HEK293T (cell line): Measurements from ENCODE around the gene ANXA6.

Experiments used
- CTCF ChIA-PET: fragments of 350-600 bp; formaldehyde crosslinking; extraction: SDS; loops from one replicate; lab custom pipeline; 2021; ENCODE audit warnings: antibody characterized with exemption, inconsistent platforms; lab: Yijun Ruan, JAX
- POLR2A ChIA-PET: fragments of 350-600 bp; formaldehyde crosslinking; extraction: SDS; loops from one replicate; lab custom pipeline; 2020; ENCODE audit warnings: antibody characterized with exemption, inconsistent platforms; lab: Yijun Ruan, JAX
- DNase-seq: peaks from one replicate; pipeline ENCODE4 v3.0.0; 2012; ENCODE audit warnings: mixed read lengths; ENCODE audit errors: extremely low spot score
- ARNT ChIP-seq: fragments of 450-650 bp; IDR thresholded peaks from 2 replicates; pipeline ENCODE4 v1.6.1; 2017; ENCODE audit warnings: mild to moderate bottlenecking
- BHLHE40 ChIP-seq: fragments of 450-650 bp; IDR thresholded peaks from 2 replicates; pipeline ENCODE4 v1.6.1; 2016; ENCODE audit warnings: mild to moderate bottlenecking, moderate library complexity, borderline replicate concordance
- CTBP1 ChIP-seq: fragments of 450-650 bp; IDR thresholded peaks from 2 replicates; pipeline ENCODE4 v1.6.1; 2016; ENCODE audit warnings: borderline replicate concordance
- ELF4 ChIP-seq: fragments of 450-650 bp; IDR thresholded peaks from 2 replicates; pipeline ENCODE4 v1.6.1; 2017; ENCODE audit warnings: antibody characterized with exemption
- FOXA1 ChIP-seq: fragments of 450-650 bp; IDR thresholded peaks from 2 replicates; pipeline ENCODE4 v1.6.1; 2016; ENCODE audit warnings: mild to moderate bottlenecking
- FOXK2 ChIP-seq: fragments of 450-650 bp; IDR thresholded peaks from 2 replicates; pipeline ENCODE4 v1.6.1; 2016; ENCODE audit warnings: mild to moderate bottlenecking
- FOXM1 ChIP-seq: fragments of 450-650 bp; IDR thresholded peaks from 2 replicates; pipeline ENCODE4 v1.6.1; 2017; ENCODE audit warnings: mild to moderate bottlenecking, borderline replicate concordance
- HDGF ChIP-seq: fragments of 450-650 bp; IDR thresholded peaks from 2 replicates; pipeline ENCODE4 v1.6.1; 2017; ENCODE audit warnings: antibody characterized with exemption, borderline replicate concordance
- L3MBTL2 ChIP-seq: fragments of 450-650 bp; conservative IDR thresholded peaks from 2 replicates; pipeline ENCODE4 v1.6.1; 2016; ENCODE audit warnings: mild to moderate bottlenecking
- LEF1 ChIP-seq: fragments of 450-650 bp; IDR thresholded peaks from 2 replicates; pipeline ENCODE4 v1.6.1; 2017; ENCODE audit warnings: mild to moderate bottlenecking, borderline replicate concordance
- NFRKB ChIP-seq: fragments of 450-650 bp; IDR thresholded peaks from 2 replicates; pipeline ENCODE4 v1.6.1; 2016; ENCODE audit warnings: mild to moderate bottlenecking, moderate library complexity
- PKNOX1 ChIP-seq: fragments of 450-650 bp; IDR thresholded peaks from 2 replicates; pipeline ENCODE4 v1.6.1; 2016
- SP1 ChIP-seq: fragments of 450-650 bp; IDR thresholded peaks from 2 replicates; pipeline ENCODE4 v1.6.1; 2017
- SUZ12 ChIP-seq: fragments of 450-650 bp; IDR thresholded peaks from 2 replicates; pipeline ENCODE4 v1.6.1; 2016; ENCODE audit warnings: mild to moderate bottlenecking
- TARDBP ChIP-seq: fragments of 450-650 bp; IDR thresholded peaks from 2 replicates; pipeline ENCODE4 v1.6.1; 2016
- ZNF384 ChIP-seq: fragments of 450-650 bp; IDR thresholded peaks from 2 replicates; pipeline ENCODE4 v1.6.1; 2016

ANXA6 gene

GRCh38 chr5:151085517-151086041 is 72.0 kb downstream of the ANXA6 start:
- ChIA-PET POLR2A (no interaction called here), CTCF (interaction anchor here (1.0 kb wide), 1 partner anchor 30 kb away, joined by 3 read pairs; no protein-coding TSS in a partner anchor)
- TF ChIP-seq BHLHE40 = no peak
- no peak for TF ChIP-seq FOXA1
- TF ChIP-seq HDGF = no peak
- TF ChIP-seq TARDBP = no peak
- no peak for DNase-seq

DNA sequence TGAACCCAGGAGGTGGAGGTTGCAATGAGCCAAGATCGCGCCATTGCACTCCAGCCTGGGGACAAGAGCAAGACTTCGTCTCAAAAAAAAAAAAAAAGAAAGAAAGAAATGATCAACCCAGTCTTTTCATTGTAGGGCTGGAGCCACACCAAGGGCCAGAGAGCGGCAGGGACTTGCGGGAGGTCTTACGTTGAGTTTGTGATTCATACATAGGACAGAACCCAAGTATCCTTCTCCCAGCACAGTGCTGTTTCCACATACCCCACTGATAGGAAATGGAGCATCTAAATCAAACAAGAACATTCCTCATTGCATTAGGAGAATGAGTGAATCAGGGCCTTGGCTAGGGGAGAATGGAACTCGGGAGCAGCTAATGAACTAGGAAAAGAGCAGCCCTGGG is 73.2 kb downstream of the ANXA6 start:
- ChIA-PET POLR2A (no interaction called here), CTCF (interaction anchor here (0.9 kb wide), 1 partner anchor 12 kb away, joined by 3 read pairs; no protein-coding TSS in a partner anchor)
- TF ChIP-seq ZNF384 (no peak), NFRKB (no peak), CTBP1 (no peak), ARNT (no peak), BHLHE40 (no peak), FOXA1 (no peak), FOXK2 (no peak), SP1 (no peak), L3MBTL2 (no peak), PKNOX1 (no peak), FOXM1 (no peak), LEF1 (no peak), ELF4 (no peak), TARDBP (no peak), SUZ12 (no peak), HDGF (no peak)
- no peak for DNase-seq

DNA sequence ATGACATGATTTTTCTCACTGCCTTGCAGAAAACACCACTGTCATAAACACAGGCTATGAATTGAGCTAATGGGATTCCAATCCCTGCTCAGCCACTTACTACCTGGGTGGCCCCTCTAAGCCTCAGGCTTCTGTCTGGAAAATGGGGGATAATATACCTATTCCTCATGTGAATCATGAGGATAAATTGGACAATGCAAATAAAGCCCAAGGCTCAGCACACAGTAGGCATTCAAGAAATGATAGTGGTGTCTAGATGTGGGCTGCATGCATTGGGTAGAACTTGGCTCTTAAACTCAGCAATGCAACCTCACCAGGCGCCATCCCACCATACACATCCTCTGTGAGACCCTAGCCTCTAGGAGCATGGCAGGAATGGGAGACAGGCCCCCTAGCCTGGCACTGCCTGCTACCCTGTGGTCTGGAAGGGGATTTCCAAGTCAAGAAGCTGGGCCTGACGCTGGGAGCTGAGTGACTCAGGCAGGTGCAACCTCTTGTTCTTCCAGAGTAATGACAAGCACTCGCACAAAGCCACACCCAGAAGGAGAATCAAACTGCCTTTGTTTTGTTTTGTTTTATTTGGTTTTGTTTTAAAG is 74.4 kb downstream of the ANXA6 start:
- TF ChIP-seq HDGF (no peak), SUZ12 (no peak), FOXK2 (no peak), FOXM1 (no peak), ZNF384 (no peak), TARDBP (no peak), CTBP1 (no peak), ARNT (no peak), SP1 (no peak), NFRKB (no peak), BHLHE40 (no peak)
- POLR2A ChIA-PET = no interaction called here

GRCh38 chr5:151082282-151082902 is 75.2 kb downstream of the ANXA6 start:
- POLR2A ChIA-PET = interaction anchor here (1.1 to 2.3 kb wide), 4 partner anchors 13 to 170 kb away, joined by 3 to 20 read pairs (median 6); partner anchors contain the start of gene GM2A
- peak; percentile 68 for DNase-seq

More for the DNA sequence above, 74.4 kb downstream of the ANXA6 start:
- no peak for DNase-seq
- CTCF ChIA-PET = interaction anchor here (0.6 to 3.8 kb wide), 4 partner anchors 9 to 32 kb away, joined by 3 to 18 read pairs (median 4); no protein-coding TSS in a partner anchor

GRCh38 chr5:151081431-151082281 is 75.9 kb downstream of the ANXA6 start:
- ChIA-PET POLR2A (interaction anchor here (0.7 to 2.3 kb wide), 10 partner anchors 8 to 171 kb away, joined by 3 to 20 read pairs (median 3); partner anchors contain the start of gene GM2A), CTCF (interaction anchor here (0.7 to 3.8 kb wide), 6 partner anchors 9 to 1112 kb away, joined by 3 to 18 read pairs (median 4); no protein-coding TSS in a partner anchor)
- TF ChIP-seq SUZ12 (no peak), PKNOX1 (peak; percentile 74)
- no peak for DNase-seq

More at GRCh38 chr5:151082282-151082902, 75.2 kb downstream of the ANXA6 start:
- CTCF ChIA-PET = interaction anchor here (0.6 to 3.8 kb wide), 8 partner anchors 10 to 1113 kb away, joined by 3 to 18 read pairs (median 4); no protein-coding TSS in a partner anchor
- TF ChIP-seq L3MBTL2 = no peak
- no peak for TF ChIP-seq BHLHE40
